Fibroblast of the aortic adventitia (primary cell): ENCODE results near the gene PDX1. TPM values are rescaled to one million over a fixed set of nuclear protein-coding genes. Genes with fewer than 3 reads are reported as not detected.
A peak's percentile ranks its signal among the peaks of the same experiment; 100 is the strongest.

Experiments
- DNase-seq: peaks from one replicate; pipeline ENCODE4 v3.0.0-alpha.2; 2010; ENCODE audit warnings: low read depth
- H3K4me3 ChIP-seq: 2 replicates; pipeline ENCODE4 v1.5.1; 2011; ENCODE audit warnings: low read depth, mild to moderate bottlenecking, control low read depth, low read length, moderate library complexity
- CTCF ChIP-seq: IDR thresholded peaks from 2 replicates; pipeline ENCODE4 v1.5.1; 2011; ENCODE audit warnings: mild to moderate bottlenecking, low read length, control low read depth, inconsistent platforms; ENCODE audit not compliant: insufficient read depth
- total RNA-seq: library from RNA; depleted of rRNA; stranded (reverse); fragments of >200 nt; gene quantifications from 2 replicates; pipeline ENCODE4 v1.2.3, GENCODE V29; 2012; ENCODE audit warnings: low replicate concordance

Gene PDX1
- total RNA-seq, 1 donor: not detected

- DNase-seq: no peak
- TF ChIP-seq CTCF: no peak
- no peak overlapping the region for H3K4me3 ChIP-seq
These were observed 36.9 kb downstream of the PDX1 start for GRCh38 chr13:27956576-27957300.

- no peak for TF ChIP-seq CTCF
- H3K4me3 ChIP-seq: no peak overlapping the region
- no peak for DNase-seq
These were observed 40.2 kb downstream of the PDX1 start for GRCh38 chr13:27959976-27960361.

- no peak overlapping the region for H3K4me3 ChIP-seq
These were observed 40.8 kb downstream of the PDX1 start for GRCh38 chr13:27960362-27961226.

GRCh38 chr13:27961227-27962085 lies 41.7 kb downstream of the PDX1 start:
- H3K4me3 ChIP-seq: no peak overlapping the region
- no peak for TF ChIP-seq CTCF
- DNase-seq: no peak

More at GRCh38 chr13:27960362-27961226, 40.8 kb downstream of the PDX1 start:
- peak; percentile 29 for TF ChIP-seq CTCF
- no peak for DNase-seq

GRCh38 chr13:27962128-27962841 lies 42.5 kb downstream of the PDX1 start:
- TF ChIP-seq CTCF: no peak
- no peak for DNase-seq
- H3K4me3 ChIP-seq: no peak overlapping the region

GRCh38 chr13:27962982-27963381 lies 43.2 kb downstream of the PDX1 start:
- H3K4me3 ChIP-seq: no peak overlapping the region
- TF ChIP-seq CTCF: no peak
- DNase-seq: no peak
